ENCODE data around the gene PARP6.

- TF ChIP-seq TCF12 (IDR thresholded peaks at IDR 0.05; ENCODE audit: low read depth) (no peak), REST (IDR thresholded peaks at IDR 0.05; ENCODE audit: low read depth) (no peak)
These were observed 40.4 kb downstream of the PARP6 start for GRCh38 chr15:72231833-72232478.

All from Ishikawa (cell line).